Measurements from ENCODE around the gene BRD1.
"Not testable (repeated sequence)": the region's sequence is repeated elsewhere in the genome, so short reads cannot be mapped to it uniquely, and the experiment has no call there.

The BRD1 gene

GRCh38 chr22:49781886-49782285 is 45.8 kb downstream of the BRD1 start:
- DNase-seq: not testable (repeated sequence)

- no peak for DNase-seq
Measured at GRCh38 chr22:49781289-49781782, 46.3 kb downstream of the BRD1 start.

GRCh38 chr22:49780698-49781288 is 46.9 kb downstream of the BRD1 start:
- no peak for DNase-seq

- no peak for DNase-seq
Measured at GRCh38 chr22:49779853-49780697, 47.6 kb downstream of the BRD1 start.

- no peak for DNase-seq
Measured at GRCh38 chr22:49779211-49779610, 48.5 kb downstream of the BRD1 start.

GRCh38 chr22:49777569-49778249 is 50.0 kb downstream of the BRD1 start:
- DNase-seq: no peak

GRCh38 chr22:49776891-49777290 is 50.8 kb downstream of the BRD1 start:
- DNase-seq: no peak

- DNase-seq: no peak
Measured at GRCh38 chr22:49775867-49776511, 51.7 kb downstream of the BRD1 start.

- no peak for DNase-seq
Measured at GRCh38 chr22:49775191-49775866, 52.3 kb downstream of the BRD1 start.

- no peak for DNase-seq
Measured at GRCh38 chr22:49774499-49775151, 53.0 kb downstream of the BRD1 start.

GRCh38 chr22:49774046-49774445 is 53.6 kb downstream of the BRD1 start:
- DNase-seq: no peak

- DNase-seq: no peak
Measured at GRCh38 chr22:49773531-49773930, 54.1 kb downstream of the BRD1 start.

GRCh38 chr22:49772692-49773091 is 55.0 kb downstream of the BRD1 start:
- DNase-seq: no peak

GRCh38 chr22:49771266-49772065 is 56.2 kb downstream of the BRD1 start:
- no peak for DNase-seq

GRCh38 chr22:49770547-49771265 is 57.0 kb downstream of the BRD1 start:
- DNase-seq: no peak

GRCh38 chr22:49769691-49770546 is 57.8 kb downstream of the BRD1 start:
- no peak for DNase-seq

GRCh38 chr22:49768951-49769690 is 58.6 kb downstream of the BRD1 start:
- no peak for DNase-seq

GRCh38 chr22:49768077-49768910 is 59.4 kb downstream of the BRD1 start:
- DNase-seq: no peak
